ENCODE data around the gene TLR6. TPM values are rescaled to one million over a fixed set of nuclear protein-coding genes. Genes with fewer than 3 reads are reported as not detected.

TLR6 gene
- total and polyA plus RNA-seq, 2 of the 8 experiments (the other 6 are each of a cell fraction or from before 2014, with no cell fraction given), result 0.02 to 0.09 TPM

DNA sequence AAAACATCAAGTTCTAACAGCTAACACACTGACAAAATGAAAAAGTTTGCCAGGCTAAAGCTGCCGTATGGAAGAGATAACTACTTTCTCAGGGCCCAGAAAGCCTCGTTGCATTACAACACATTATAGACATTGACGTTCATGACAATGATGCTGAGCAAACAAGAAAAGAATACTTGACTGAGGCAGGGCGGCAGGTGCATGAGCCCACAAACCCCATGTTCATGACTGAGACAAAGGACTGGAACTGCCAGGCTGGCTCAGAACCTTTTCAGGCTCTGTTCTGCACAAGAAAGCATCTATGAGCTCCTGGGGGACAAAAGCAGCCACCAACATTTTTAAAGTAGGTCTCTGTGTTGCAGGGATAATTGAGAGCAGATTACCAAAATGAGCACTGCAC, 13.6 kb downstream of the TLR6 start:
- H4K8ac ChIP-seq (ENCODE audit: extremely low read depth, insufficient read depth, low read length), result no peak overlapping the region
- no peak overlapping the region for H3K14ac ChIP-seq (ENCODE audit: insufficient read length)
- H3K4ac ChIP-seq (replicated peaks; ENCODE audit: insufficient read length, low read depth, low read length), result no peak overlapping the region
- H3K23ac ChIP-seq (ENCODE audit: insufficient read length), result no peak overlapping the region
- ChIA-PET CTCF (ENCODE audit: partially characterized antibody) (interaction anchor here (1.0 to 1.9 kb wide), 5 partner anchors 13 to 61 kb away, joined by 3 to 5 read pairs (median 4); partner anchors contain the start of gene TLR10), POLR2A (ENCODE audit: partially characterized antibody) (no interaction called here)
- H2AK5ac ChIP-seq (ENCODE audit: low read depth, low read length), result no peak overlapping the region
- no peak overlapping the region for H2BK120ac ChIP-seq (replicated peaks; ENCODE audit: low read depth, low read length)
- no peak overlapping the region for H3K4me3 ChIP-seq (ENCODE audit: extremely low read depth in 1 of 4, insufficient read depth in 2 of 4, low read depth in 3 of 4, low read length in 4 of 4)
- H3K36me3 ChIP-seq (ENCODE audit: control insufficient read depth in 2 of 4, insufficient read depth in 4 of 4, low read length in 3 of 4), result no peaks in the 10 kb centered on the region
- H3K27ac ChIP-seq (ENCODE audit: low read depth, low read length), result no peak overlapping the region
- H2AFZ ChIP-seq (ENCODE audit: low read length), result no peak overlapping the region
- WGBS, 2 experiments (ENCODE audit: extremely low coverage in 1 of 2, insufficient coverage in 1 of 2, insufficient read length in 1 of 2, insufficient replicate concordance in 2 of 2, low coverage in 1 of 2, low lambda C conversion rate in 2 of 2, missing lambda C conversion rate in 1 of 2), result 81% methylated on average over 4 of the region's 4 CpGs; no CpG with 5 or more reads in 1 of the 2 experiments
- H3K79me1 ChIP-seq (ENCODE audit: low read depth, low read length), result no peaks in the 10 kb centered on the region
- H4K20me1 ChIP-seq (replicated peaks in 1 of 2; ENCODE audit: control insufficient read depth in 1 of 2, insufficient read depth in 2 of 2, low read length in 2 of 2), result no peaks in the 10 kb centered on the region
- H3K23me2 ChIP-seq (ENCODE audit: low read depth, low read length), result no peaks in the 10 kb centered on the region; the same call in 1 of the 2 replicates
- no peak overlapping the region for H4K91ac ChIP-seq (replicated peaks; ENCODE audit: insufficient read length, low read length)
- H3K4me1 ChIP-seq (replicated peaks in 1 of 4; ENCODE audit: control insufficient read depth in 3 of 4, insufficient read depth in 4 of 4, low read length in 3 of 4), result peaks cover 0 to 3% (median 0%) of the 10 kb centered on the region in 4 experiments; a peak in 1 of 7 replicates
- H2BK12ac ChIP-seq (ENCODE audit: low read depth, low read length), result no peak overlapping the region
- no peak overlapping the region for H3K4me2 ChIP-seq (ENCODE audit: insufficient read depth in 1 of 2, low read depth in 2 of 2, low read length in 2 of 2)
- no peak for TF ChIP-seq TAF1 (IDR thresholded peaks at IDR 0.05; ENCODE audit: low read depth, low read length)
- no peaks in the 10 kb centered on the region for H3K79me2 ChIP-seq (ENCODE audit: control insufficient read depth in 1 of 2, insufficient read depth in 2 of 2, low read length in 2 of 2)
- FAIRE-seq (no peak), DNase-seq (ENCODE audit: low read depth in 1 of 2, low spot score in 2 of 2) (no peak)
- H3K56ac ChIP-seq (replicated peaks; ENCODE audit: insufficient read length, low read depth, low read length), result no peak overlapping the region
- no peak overlapping the region for H2BK15ac ChIP-seq (ENCODE audit: low read length)
- H3K27me3 ChIP-seq (replicated peaks in 1 of 4; ENCODE audit: control insufficient read depth in 3 of 4, extremely low read depth in 1 of 4, insufficient read depth in 3 of 4, low read length in 3 of 4), result no peaks in the 10 kb centered on the region
- peaks cover 4 to 6% of the 10 kb centered on the region in 2 experiments; a peak in 2 of 4 replicates for H3K9me3 ChIP-seq (ENCODE audit: insufficient read depth in 2 of 2, low read depth in 1 of 2, low read length in 1 of 2)
- H3K9ac ChIP-seq (replicated peaks in 1 of 4; ENCODE audit: extremely low read depth in 1 of 4, low read depth in 3 of 4, low read length in 3 of 4), result no peak overlapping the region
- no peak overlapping the region for H2BK5ac ChIP-seq (ENCODE audit: low read depth, low read length)
- H3K18ac ChIP-seq (ENCODE audit: extremely low read depth, low read length), result no peak overlapping the region
- no peak overlapping the region for H4K5ac ChIP-seq (ENCODE audit: insufficient read length, low read depth, low read length)
- H2BK20ac ChIP-seq (ENCODE audit: low read length), result no peak overlapping the region
